Tibial artery (tissue), 4 donors: ENCODE data around the gene SHC2.
"Not testable (repeated sequence)": the region's sequence is repeated elsewhere in the genome, so short reads cannot be mapped to it uniquely, and the experiment has no call there.

ENCODE experiments used
- DNase-seq, 2 donors: peaks; one replicate each; pipeline ENCODE4 v3.0.0-alpha.2; 2019
- H3K27ac ChIP-seq, 2 donors: fragments of 200-600 bp; sonication (generic) in 1 of 2; 1 replicate in 1 of 2; 2 replicates in 1 of 2; pipeline ENCODE4 v1.5.1; 2018 to 2019; ENCODE audit warnings: mild to moderate bottlenecking in 1 of 2
- H3K27me3 ChIP-seq, 2 donors: fragments of 200-600 bp; sonication (generic) in 1 of 2; one replicate each; pipeline versions ENCODE4 v1.5.1 to v1.6.0; 2016 to 2019
- H3K36me3 ChIP-seq, 3 donors: fragments of 200-600 bp; sonication (generic) in 2 of 3; one replicate each; pipeline ENCODE4 v1.5.1; 2016 to 2019; ENCODE audit warnings: mild to moderate bottlenecking in 2 of 3
- H3K4me1 ChIP-seq, 4 donors: fragments of 200-600 bp; sonication (generic) in 2 of 4; 1 replicate in 3 of 4; 2 replicates in 1 of 4; pipeline ENCODE4 v1.5.1; 2016 to 2019
- H3K4me3 ChIP-seq, 2 donors: fragments of 200-600 bp; sonication (generic) in 1 of 2; 1 replicate in 1 of 2; 2 replicates in 1 of 2; pipeline ENCODE4 v1.5.1; 2018 to 2019; ENCODE audit warnings: mild to moderate bottlenecking in 2 of 2
- H3K9me3 ChIP-seq, 3 donors: fragments of 200-600 bp; sonication (generic) in 1 of 3; one replicate each; pipeline ENCODE4 v1.5.1; 2016 to 2019
- intact Hi-C: fragments of 100-400 bp; cut with DNase I; formaldehyde crosslinking; loops from one replicate; pipeline ENCODE4 v1.15.0; 2023; ENCODE audit warnings: low total_unique reads
- TF ChIP-seq, protein P1 (sequence below), 2 experiments: fragments of 200-600 bp in 1 of 2; fragments of 450-650 bp in 1 of 2; IDR thresholded peaks; one replicate each; pipeline ENCODE4 v1.5.1; 2017 to 2019; ENCODE audit warnings: antibody characterized with exemption in 2 of 2, mild to moderate bottlenecking in 1 of 2, moderate library complexity in 1 of 2

Gene SHC2

DNA sequence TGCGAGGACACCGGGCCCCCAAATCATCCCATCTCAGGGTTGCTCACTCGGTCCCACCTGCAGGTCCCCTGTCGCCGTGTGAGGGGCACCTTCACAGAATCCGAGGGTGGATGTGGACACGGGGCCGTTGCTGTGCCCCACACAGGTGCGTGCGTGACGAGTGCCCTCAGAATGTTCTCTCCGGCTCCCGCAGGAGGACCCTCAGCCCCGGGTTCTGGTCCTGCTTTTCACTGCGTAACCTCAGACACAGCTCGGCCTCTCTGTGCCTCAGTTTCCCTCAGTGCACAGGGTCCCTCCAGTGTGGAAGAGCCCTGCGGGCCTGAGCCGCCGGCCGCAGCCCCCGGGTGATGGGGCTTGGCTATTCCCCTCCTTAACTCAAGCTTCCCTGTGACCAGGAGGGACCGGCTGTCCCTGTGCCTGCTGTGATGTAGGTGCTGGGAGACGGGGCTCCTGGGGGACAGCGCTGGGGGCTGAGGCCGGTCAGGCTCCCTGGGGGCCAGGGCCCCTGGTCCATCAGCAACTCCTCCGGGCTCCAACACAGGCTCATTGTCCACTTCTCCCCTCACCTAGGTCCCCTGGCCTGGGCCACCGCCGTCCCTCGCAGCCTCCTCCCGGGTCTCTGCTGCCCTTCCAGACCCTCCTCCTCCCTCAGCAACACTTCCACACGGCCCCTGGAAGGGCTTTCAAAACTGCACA lies 4.8 kb downstream of the SHC2 start:
- TF ChIP-seq, protein P1, sequence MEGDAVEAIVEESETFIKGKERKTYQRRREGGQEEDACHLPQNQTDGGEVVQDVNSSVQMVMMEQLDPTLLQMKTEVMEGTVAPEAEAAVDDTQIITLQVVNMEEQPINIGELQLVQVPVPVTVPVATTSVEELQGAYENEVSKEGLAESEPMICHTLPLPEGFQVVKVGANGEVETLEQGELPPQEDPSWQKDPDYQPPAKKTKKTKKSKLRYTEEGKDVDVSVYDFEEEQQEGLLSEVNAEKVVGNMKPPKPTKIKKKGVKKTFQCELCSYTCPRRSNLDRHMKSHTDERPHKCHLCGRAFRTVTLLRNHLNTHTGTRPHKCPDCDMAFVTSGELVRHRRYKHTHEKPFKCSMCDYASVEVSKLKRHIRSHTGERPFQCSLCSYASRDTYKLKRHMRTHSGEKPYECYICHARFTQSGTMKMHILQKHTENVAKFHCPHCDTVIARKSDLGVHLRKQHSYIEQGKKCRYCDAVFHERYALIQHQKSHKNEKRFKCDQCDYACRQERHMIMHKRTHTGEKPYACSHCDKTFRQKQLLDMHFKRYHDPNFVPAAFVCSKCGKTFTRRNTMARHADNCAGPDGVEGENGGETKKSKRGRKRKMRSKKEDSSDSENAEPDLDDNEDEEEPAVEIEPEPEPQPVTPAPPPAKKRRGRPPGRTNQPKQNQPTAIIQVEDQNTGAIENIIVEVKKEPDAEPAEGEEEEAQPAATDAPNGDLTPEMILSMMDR (IDR thresholded peaks at IDR 0.05): no peak
- intact Hi-C loops: no loop called here
- Histone ChIP-seq H3K27ac (no peak overlapping the region), H3K9me3 (no peaks in the 10 kb centered on the region), H3K27me3 (peaks cover 0 to 19% of the 10 kb centered on the region in 2 donors), H3K4me3 (no peak overlapping the region), H3K4me1 (peaks cover 0 to 11% (median 8%) of the 10 kb centered on the region in 4 donors), H3K36me3 (no peaks in the 10 kb centered on the region)
- DNase-seq: no peak

DNA sequence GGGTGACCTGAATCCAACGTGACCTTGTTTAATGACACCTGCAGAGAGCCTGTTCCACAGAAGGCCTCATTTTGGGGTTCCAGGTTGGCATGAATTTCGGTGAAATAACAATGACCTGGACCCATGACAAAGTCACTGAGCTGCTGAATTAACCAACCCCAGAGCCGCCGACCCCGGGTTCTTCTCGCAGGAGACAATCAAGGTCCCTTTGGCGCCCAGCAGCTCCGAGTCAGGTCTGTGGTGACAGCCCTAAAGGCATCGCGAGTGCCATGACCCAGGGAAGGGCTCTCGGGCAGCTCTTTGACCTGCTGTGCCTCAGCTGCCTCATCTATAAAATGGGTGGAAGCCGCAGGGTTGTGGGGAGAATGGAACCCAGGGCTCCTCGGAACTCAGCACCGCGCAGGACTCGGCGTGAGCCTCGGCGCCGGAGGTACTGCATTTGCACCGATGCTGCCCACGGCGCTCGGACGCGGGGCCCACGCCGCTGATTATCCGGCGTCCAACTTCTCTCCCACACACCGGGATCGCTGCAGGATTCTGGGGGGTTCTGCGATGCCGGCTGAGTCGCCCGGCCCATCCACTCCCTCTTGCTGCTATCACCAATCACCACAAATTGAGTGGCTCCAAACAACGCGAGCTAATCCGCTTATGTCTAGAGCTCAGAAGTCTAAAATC lies 5.7 kb downstream of the SHC2 start:
- peaks cover 0 to 7% (median 4%) of the 10 kb centered on the region in 4 donors for H3K4me1 ChIP-seq
- H3K4me3 ChIP-seq: no peak overlapping the region
- TF ChIP-seq, protein P1 (IDR thresholded peaks at IDR 0.05): no peak

DNA sequence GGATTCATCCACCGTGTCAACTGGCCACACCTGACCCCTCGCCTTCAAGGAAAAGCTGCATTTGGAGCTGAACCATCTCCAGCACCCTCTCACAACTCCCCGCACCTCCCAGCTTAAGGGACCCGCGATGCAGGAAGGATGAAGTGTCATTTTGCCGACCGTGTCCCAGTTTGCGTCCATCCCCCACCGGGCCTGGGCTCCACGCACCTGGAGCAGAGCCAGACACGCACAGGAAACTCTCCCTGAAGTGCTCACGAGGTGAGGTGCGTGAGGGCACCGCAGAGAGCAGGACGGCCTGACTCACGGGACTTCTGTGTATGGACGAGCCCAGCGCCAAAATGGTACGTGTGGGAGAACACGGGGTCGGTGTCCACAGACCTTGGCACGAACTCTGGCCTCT lies 7.2 kb downstream of the SHC2 start:
- intact Hi-C loops: no loop called here
- no peak overlapping the region for H3K27ac ChIP-seq
- no peak overlapping the region for H3K4me3 ChIP-seq
- TF ChIP-seq, protein P1 (IDR thresholded peaks at IDR 0.05): no peak
- DNase-seq: no peak
- no peaks in the 10 kb centered on the region for H3K27me3 ChIP-seq
- no peaks in the 10 kb centered on the region for H3K9me3 ChIP-seq
- H3K36me3 ChIP-seq: no peaks in the 10 kb centered on the region
- H3K4me1 ChIP-seq: no peaks in the 10 kb centered on the region

More for the DNA sequence above, 5.7 kb downstream of the SHC2 start:
- intact Hi-C loops: no loop called here
- no peak overlapping the region for H3K27ac ChIP-seq
- DNase-seq: no peak
- peaks cover 0 to 14% of the 10 kb centered on the region in 2 donors for H3K27me3 ChIP-seq
- H3K9me3 ChIP-seq: no peaks in the 10 kb centered on the region
- H3K36me3 ChIP-seq: no peaks in the 10 kb centered on the region

DNA sequence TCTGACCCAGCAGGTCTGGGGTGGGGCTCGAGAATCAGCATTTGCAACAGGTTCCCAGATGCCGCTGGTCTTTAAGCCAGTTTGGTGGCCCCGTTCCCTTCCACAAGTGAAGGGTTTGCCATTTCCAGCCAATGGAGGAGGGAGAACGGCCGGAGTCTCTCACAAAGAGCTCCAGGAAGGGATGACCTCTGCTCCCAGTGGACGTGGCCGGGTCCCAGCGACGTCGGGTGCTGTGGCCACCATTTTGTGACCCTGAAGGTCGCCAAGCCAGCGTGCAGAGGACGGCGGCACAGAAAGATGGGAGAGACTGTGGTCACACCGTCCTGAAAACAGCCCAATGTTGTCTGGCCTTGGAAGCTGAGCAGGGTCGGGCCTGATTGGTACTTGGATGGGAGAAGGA lies 8.0 kb downstream of the SHC2 start:
- TF ChIP-seq, protein P1 (IDR thresholded peaks at IDR 0.05): no peak
- Histone ChIP-seq H3K4me1 (no peaks in the 10 kb centered on the region), H3K4me3 (no peak overlapping the region), H3K36me3 (no peaks in the 10 kb centered on the region), H3K27ac (no peak overlapping the region), H3K9me3 (no peaks in the 10 kb centered on the region), H3K27me3 (no peaks in the 10 kb centered on the region)
- no peak for DNase-seq
- intact Hi-C loops: no loop called here

DNA sequence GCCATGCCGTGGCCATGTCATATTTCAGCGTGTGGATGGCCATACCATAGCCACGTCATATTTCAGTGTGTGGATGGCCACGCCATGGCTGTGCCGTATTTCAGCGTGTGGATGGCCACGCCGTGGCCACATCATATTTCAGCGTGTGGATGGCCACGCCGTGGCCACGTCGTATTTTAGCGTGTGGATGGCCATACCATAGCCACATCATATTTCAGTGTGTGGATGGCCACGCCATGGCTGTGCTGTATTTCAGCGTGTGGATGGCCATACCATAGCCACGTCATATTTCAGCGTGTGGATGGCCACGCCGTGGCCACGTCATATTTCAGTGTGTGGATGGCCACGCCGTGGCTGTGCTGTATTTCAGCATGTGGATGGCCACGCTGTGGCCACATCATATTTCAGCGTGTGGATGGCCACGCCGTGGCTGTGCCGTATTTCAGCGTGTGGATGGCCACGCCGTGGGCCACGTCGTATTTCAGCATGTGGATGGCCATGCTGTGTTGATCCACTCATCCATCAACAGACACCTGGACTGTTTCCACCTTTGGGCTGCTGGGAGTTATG lies 9.8 kb downstream of the SHC2 start:
- intact Hi-C loops, DNase-seq, H3K36me3 ChIP-seq: not testable (repeated sequence)

DNA sequence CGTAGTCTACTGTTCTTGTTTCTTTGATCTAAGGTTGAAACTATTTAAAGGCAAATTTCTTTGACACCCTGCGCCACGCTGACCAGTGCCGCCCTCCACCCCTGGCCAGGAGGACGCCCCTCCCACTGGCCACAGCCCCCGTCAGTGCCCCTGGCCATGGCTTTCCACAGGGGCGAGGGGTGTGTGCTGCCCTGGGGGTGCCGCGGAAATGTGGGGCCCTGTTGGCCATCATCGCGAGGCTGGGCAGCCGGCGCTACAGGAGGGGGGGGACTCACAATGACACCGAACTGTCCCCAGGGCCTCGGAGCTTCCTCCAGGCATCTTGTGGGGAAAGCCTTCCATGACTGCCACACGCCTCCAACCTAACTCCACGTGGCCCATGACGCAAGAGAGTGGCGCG lies 10.9 kb downstream of the SHC2 start:
- intact Hi-C loops: no loop called here
- no peaks in the 10 kb centered on the region for H3K4me1 ChIP-seq
- no peak for DNase-seq
- H3K27me3 ChIP-seq: peaks cover 0 to 2% of the 10 kb centered on the region in 2 donors
- no peak overlapping the region for H3K4me3 ChIP-seq
- H3K36me3 ChIP-seq: no peaks in the 10 kb centered on the region
- TF ChIP-seq, protein P1 (IDR thresholded peaks at IDR 0.05): no peak
- no peak overlapping the region for H3K27ac ChIP-seq
- H3K9me3 ChIP-seq: no peaks in the 10 kb centered on the region

More for the DNA sequence above, 9.8 kb downstream of the SHC2 start:
- H3K4me1 ChIP-seq, H3K9me3 ChIP-seq, H3K4me3 ChIP-seq, H3K27me3 ChIP-seq, H3K27ac ChIP-seq: not testable (repeated sequence)
